H1 (cell line): ENCODE data around the gene EBNA1BP2. TPM values are rescaled to one million over a fixed set of nuclear protein-coding genes. Genes with fewer than 3 reads are reported as not detected.

ENCODE experiments used
- CEBPB ChIP-seq: IDR thresholded peaks from 2 replicates; pipeline ENCODE4 v1.6.1; 2012; ENCODE audit warnings: low read depth, low read length
- CHD2 ChIP-seq: IDR thresholded peaks from 2 replicates; pipeline ENCODE4 v1.6.1; 2012; ENCODE audit warnings: low read length, improper control_type of control experiment
- GTF2F1 ChIP-seq: IDR thresholded peaks from 2 replicates; pipeline ENCODE4 v1.6.1; 2012; ENCODE audit warnings: low read depth, low read length, improper control_type of control experiment, borderline replicate concordance
- KDM1A ChIP-seq: fragments of 200-600, 300-600 bp; sonication (generic); IDR thresholded peaks from 2 replicates; pipeline ENCODE4 v1.7.1; 2016; ENCODE audit warnings: mild to moderate bottlenecking, low read length, borderline replicate concordance
- KDM4A ChIP-seq: IDR thresholded peaks from one replicate; pipeline ENCODE4 v1.7.1; 2012; ENCODE audit warnings: low read depth, mild to moderate bottlenecking, moderate library complexity, low read length, inconsistent platforms; ENCODE audit not compliant: severe bottlenecking
- KDM5A ChIP-seq: fragments of 200-600 bp; IDR thresholded peaks from 2 replicates; pipeline ENCODE4 v1.7.1; 2012; ENCODE audit warnings: mild to moderate bottlenecking, low read length, inconsistent platforms, mixed read lengths
- MAFK ChIP-seq: IDR thresholded peaks from 2 replicates; pipeline ENCODE4 v1.6.1; 2012; ENCODE audit warnings: low read depth, mild to moderate bottlenecking, improper control_type of control experiment, low read length
- NRF1 ChIP-seq: IDR thresholded peaks from 2 replicates; pipeline ENCODE4 v1.6.1; 2011; ENCODE audit warnings: mild to moderate bottlenecking, low read depth, low read length, improper control_type of control experiment
- PHF8 ChIP-seq: fragments of 200-600 bp; sonication (generic); conservative IDR thresholded peaks from 2 replicates; pipeline ENCODE4 v1.7.1; 2012; ENCODE audit warnings: low read depth, mild to moderate bottlenecking, inconsistent platforms, low read length, moderate library complexity
- POLR2AphosphoS5 ChIP-seq: IDR thresholded peaks from 2 replicates; pipeline ENCODE4 v1.6.1; 2011; ENCODE audit warnings: low read depth, low read length
- RAD21 ChIP-seq, 2 experiments: IDR thresholded peaks in 1 of 2; conservative IDR thresholded peaks in 1 of 2; 2 replicates each; pipeline ENCODE4 v1.6.1; 2011; ENCODE audit warnings: low read depth in 2 of 2, low read length in 2 of 2, improper control_type of control experiment in 1 of 2, inconsistent platforms in 1 of 2, mild to moderate bottlenecking in 1 of 2, moderate library complexity in 1 of 2
- RXRA ChIP-seq: IDR thresholded peaks from 2 replicates; pipeline ENCODE4 v1.6.1; 2011; ENCODE audit warnings: low read depth, mild to moderate bottlenecking, low read length, moderate library complexity; ENCODE audit not compliant: insufficient read depth
- SIRT6 ChIP-seq: IDR thresholded peaks from one replicate; pipeline ENCODE4 v1.7.1; 2012; ENCODE audit warnings: low read length, inconsistent platforms
- SIX5 ChIP-seq: IDR thresholded peaks from 2 replicates; pipeline ENCODE4 v1.6.1; 2011; ENCODE audit warnings: mild to moderate bottlenecking, low read depth, low read length
- SP1 ChIP-seq: IDR thresholded peaks from 2 replicates; pipeline ENCODE4 v1.6.1; 2011; ENCODE audit warnings: low read depth, low read length
- TAF1 ChIP-seq: IDR thresholded peaks from 2 replicates; pipeline ENCODE4 v1.6.1; 2011; ENCODE audit warnings: mild to moderate bottlenecking, low read depth, low read length
- TAF7 ChIP-seq: optimal IDR thresholded peaks from 2 replicates; pipeline ENCODE3; 2011; ENCODE audit warnings: low read depth, mild to moderate bottlenecking, inconsistent platforms, low read length, moderate library complexity, borderline replicate concordance
- TCF12 ChIP-seq: IDR thresholded peaks from 2 replicates; pipeline ENCODE4 v1.6.1; 2011; ENCODE audit warnings: low read depth, mild to moderate bottlenecking, low read length
- TEAD4 ChIP-seq: IDR thresholded peaks from 2 replicates; pipeline ENCODE4 v1.6.1; 2012; ENCODE audit warnings: low read depth, low read length, inconsistent platforms, mixed read lengths
- ZNF274 ChIP-seq: IDR thresholded peaks from 2 replicates; pipeline ENCODE4 v1.7.0; 2012; ENCODE audit warnings: low read length, borderline replicate concordance; ENCODE audit errors: extremely low read depth
- polyA plus RNA-seq, 7 experiments: library from polyadenylated mRNA; depleted of rRNA in 3 of 7; stranded (reverse) in 5 of 7; unstranded in 2 of 7; fragments of >200 nt in 5 of 7; fragments of 200-250 nt in 2 of 7; gene quantifications; 1 replicate in 5 of 7; 2 replicates in 1 of 7; 4 replicates in 1 of 7; pipeline versions ENCODE4 v1.2.1 to v1.2.3, GENCODE V29; 2011 to 2013; ENCODE audit warnings: missing spikeins in 2 of 7, mixed read lengths in 2 of 7
- total RNA-seq: library from RNA; stranded (reverse); fragmentation: NEBNext Ultra II Directional; extraction: Animal tissue kit (Norgen Biotek cat#: 25700); gene quantifications from 2 replicates; pipeline ENCODE4 v1.2.1, GENCODE V29; 2021
- TF ChIP-seq, protein P1 (sequence below): IDR thresholded peaks from 2 replicates; pipeline ENCODE4 v1.6.1; 2012; ENCODE audit warnings: inconsistent platforms
- TF ChIP-seq, protein P2 (sequence below), 3 experiments: IDR thresholded peaks; 1 replicate in 2 of 3; 2 replicates in 1 of 3; pipeline versions ENCODE4 v1.5.1 to v1.6.1; 2011; ENCODE audit warnings: low read length in 3 of 3, mild to moderate bottlenecking in 3 of 3, inconsistent platforms in 2 of 3, low read depth in 1 of 3, moderate library complexity in 1 of 3; ENCODE audit not compliant: insufficient read depth in 1 of 3; ENCODE audit errors: control extremely low read depth in 1 of 3

The EBNA1BP2 gene
- total and polyA plus RNA-seq, 2 of the 8 experiments (the other 6 are each of a cell fraction or from before 2014, with no cell fraction given), result 31.0 to 104 TPM

DNA sequence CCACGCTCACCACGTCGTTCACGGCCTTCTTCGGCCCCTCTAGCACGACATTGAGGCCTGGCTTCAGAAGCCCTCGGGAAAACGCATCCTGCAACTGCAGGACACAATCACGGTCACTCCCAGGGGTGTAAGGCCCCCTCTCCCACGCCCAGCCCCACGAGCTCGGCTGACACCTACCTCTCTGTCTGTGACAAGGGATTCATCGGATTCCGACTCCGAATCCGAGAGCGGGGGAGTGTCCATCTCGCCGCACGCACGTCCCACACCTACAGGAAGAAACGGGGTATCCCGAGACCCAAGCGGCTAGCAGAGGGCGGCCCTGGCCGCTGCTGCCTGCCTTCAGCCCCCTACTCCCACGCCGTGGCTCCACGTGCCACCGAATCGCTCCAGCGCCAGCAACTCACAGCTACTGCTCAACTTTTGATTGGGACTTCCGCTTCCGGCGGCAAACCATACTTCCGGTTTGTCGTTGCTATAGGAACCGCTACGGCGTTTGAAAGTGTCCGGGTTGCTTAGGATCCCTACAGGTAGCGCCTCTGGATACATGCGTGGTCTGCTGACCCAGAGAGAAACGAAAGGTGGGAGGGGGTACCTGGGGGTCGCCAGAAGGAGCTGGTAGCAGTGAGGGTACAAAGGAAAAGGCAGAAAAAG, at the start of gene EBNA1BP2, which contains the start of gene CFAP57 (continued):
- TF ChIP-seq ZNF274, result no peak
- TF ChIP-seq SIRT6, result no peak
- peak; percentile 25 for TF ChIP-seq TAF7
- TF ChIP-seq, protein P1, sequence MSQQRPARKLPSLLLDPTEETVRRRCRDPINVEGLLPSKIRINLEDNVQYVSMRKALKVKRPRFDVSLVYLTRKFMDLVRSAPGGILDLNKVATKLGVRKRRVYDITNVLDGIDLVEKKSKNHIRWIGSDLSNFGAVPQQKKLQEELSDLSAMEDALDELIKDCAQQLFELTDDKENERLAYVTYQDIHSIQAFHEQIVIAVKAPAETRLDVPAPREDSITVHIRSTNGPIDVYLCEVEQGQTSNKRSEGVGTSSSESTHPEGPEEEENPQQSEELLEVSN, result peak; percentile 62
- TF ChIP-seq CEBPB, result no peak
- TF ChIP-seq GTF2F1, result no peak
- TF ChIP-seq TCF12, result no peak
- peak; percentile 56 for TF ChIP-seq TAF1
- TF ChIP-seq KDM4A, result peak; percentile 82
- TF ChIP-seq NRF1, result no peak
- TF ChIP-seq RXRA, result no peak
- no peak for TF ChIP-seq TEAD4
- TF ChIP-seq, protein P2, sequence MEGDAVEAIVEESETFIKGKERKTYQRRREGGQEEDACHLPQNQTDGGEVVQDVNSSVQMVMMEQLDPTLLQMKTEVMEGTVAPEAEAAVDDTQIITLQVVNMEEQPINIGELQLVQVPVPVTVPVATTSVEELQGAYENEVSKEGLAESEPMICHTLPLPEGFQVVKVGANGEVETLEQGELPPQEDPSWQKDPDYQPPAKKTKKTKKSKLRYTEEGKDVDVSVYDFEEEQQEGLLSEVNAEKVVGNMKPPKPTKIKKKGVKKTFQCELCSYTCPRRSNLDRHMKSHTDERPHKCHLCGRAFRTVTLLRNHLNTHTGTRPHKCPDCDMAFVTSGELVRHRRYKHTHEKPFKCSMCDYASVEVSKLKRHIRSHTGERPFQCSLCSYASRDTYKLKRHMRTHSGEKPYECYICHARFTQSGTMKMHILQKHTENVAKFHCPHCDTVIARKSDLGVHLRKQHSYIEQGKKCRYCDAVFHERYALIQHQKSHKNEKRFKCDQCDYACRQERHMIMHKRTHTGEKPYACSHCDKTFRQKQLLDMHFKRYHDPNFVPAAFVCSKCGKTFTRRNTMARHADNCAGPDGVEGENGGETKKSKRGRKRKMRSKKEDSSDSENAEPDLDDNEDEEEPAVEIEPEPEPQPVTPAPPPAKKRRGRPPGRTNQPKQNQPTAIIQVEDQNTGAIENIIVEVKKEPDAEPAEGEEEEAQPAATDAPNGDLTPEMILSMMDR (IDR thresholded peaks at IDR 0.05; ENCODE audit: control extremely low read depth in 1 of 3, insufficient read depth in 1 of 3, low read depth in 1 of 3, low read length in 3 of 3), result no peak
- no peak for TF ChIP-seq KDM1A
- peak; percentile 70 for TF ChIP-seq PHF8
- TF ChIP-seq RAD21 (IDR thresholded peaks at IDR 0.05 in 1 of 2, conservative IDR thresholded peaks at IDR 0.05 in 1 of 2; ENCODE audit: low read depth in 2 of 2, low read length in 2 of 2), result no peak
- TF ChIP-seq CHD2, result no peak
- no peak for TF ChIP-seq SIX5
- TF ChIP-seq MAFK, result no peak
- peak; percentile 16; the same call in 1 of the 2 replicates for TF ChIP-seq SP1
- peak; percentile 69; the same call in 1 of the 2 replicates for TF ChIP-seq KDM5A
- TF ChIP-seq POLR2AphosphoS5, result peak; percentile 47; the same call in 1 of the 2 replicates
